Measurements from ENCODE around the gene MACROD1. TPM values are rescaled to one million over a fixed set of nuclear protein-coding genes. Genes with fewer than 3 reads are reported as not detected.

MACROD1 gene
- total and polyA plus RNA-seq, 2 of the 13 experiments (the other 11 are each of a cell fraction or from before 2014, with no cell fraction given), result 23.1 to 34.5 TPM

- H2AFZ ChIP-seq (ENCODE audit: low read length), result no peak overlapping the region
- peaks cover 10% of the 10 kb centered on the region for H4K20me1 ChIP-seq (ENCODE audit: insufficient read depth, low read length)
- 95% methylated on average over 22 of the region's 32 CpGs for WGBS (ENCODE audit: low lambda C conversion rate)
- in situ Hi-C loops (cut with HindIII; ENCODE audit: extremely low pct_ligation_motif_present, low pct_unique_long_range_greater_than_20kb), result no loop called here
- no peaks in the 10 kb centered on the region for H3K4me1 ChIP-seq (ENCODE audit: insufficient read depth, low read length)
- no peaks in the 10 kb centered on the region; a peak in 2 of 5 replicates for H3K36me3 ChIP-seq (replicated peaks in 1 of 2; ENCODE audit: control insufficient read depth in 1 of 2, insufficient read depth in 2 of 2, low read length in 2 of 2)
- no peak overlapping the region for H3K9ac ChIP-seq (ENCODE audit: insufficient read depth, low read depth, low read length)
- no peaks in the 10 kb centered on the region for H3K79me2 ChIP-seq (ENCODE audit: insufficient read depth, low read length)
- POLR2A ChIA-PET, result no interaction called here
- TF ChIP-seq GZF1 (CRISPR knock-in tag; IDR thresholded peaks at IDR 0.05) (no peak), NFATC3 (CRISPR knock-in tag; IDR thresholded peaks at IDR 0.05) (no peak), HMGXB4 (CRISPR knock-in tag; IDR thresholded peaks at IDR 0.05; ENCODE audit: borderline replicate concordance in 1 of 2, low read depth in 1 of 2) (no peak), PRDM10 (CRISPR knock-in tag; IDR thresholded peaks at IDR 0.05; ENCODE audit: low read depth) (no peak), ZNF101 (CRISPR knock-in tag; IDR thresholded peaks at IDR 0.05; ENCODE audit: borderline replicate concordance, low read depth) (no peak), PHF20 (CRISPR knock-in tag; IDR thresholded peaks at IDR 0.05) (no peak), MBNL3 (CRISPR knock-in tag; conservative IDR thresholded peaks at IDR 0.05) (no peak)
- TF ChIP-seq, protein P1, sequence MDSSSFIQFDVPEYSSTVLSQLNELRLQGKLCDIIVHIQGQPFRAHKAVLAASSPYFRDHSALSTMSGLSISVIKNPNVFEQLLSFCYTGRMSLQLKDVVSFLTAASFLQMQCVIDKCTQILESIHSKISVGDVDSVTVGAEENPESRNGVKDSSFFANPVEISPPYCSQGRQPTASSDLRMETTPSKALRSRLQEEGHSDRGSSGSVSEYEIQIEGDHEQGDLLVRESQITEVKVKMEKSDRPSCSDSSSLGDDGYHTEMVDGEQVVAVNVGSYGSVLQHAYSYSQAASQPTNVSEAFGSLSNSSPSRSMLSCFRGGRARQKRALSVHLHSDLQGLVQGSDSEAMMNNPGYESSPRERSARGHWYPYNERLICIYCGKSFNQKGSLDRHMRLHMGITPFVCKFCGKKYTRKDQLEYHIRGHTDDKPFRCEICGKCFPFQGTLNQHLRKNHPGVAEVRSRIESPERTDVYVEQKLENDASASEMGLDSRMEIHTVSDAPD (CRISPR knock-in tag; IDR thresholded peaks at IDR 0.05), result no peak
- TF ChIP-seq, protein P2, sequence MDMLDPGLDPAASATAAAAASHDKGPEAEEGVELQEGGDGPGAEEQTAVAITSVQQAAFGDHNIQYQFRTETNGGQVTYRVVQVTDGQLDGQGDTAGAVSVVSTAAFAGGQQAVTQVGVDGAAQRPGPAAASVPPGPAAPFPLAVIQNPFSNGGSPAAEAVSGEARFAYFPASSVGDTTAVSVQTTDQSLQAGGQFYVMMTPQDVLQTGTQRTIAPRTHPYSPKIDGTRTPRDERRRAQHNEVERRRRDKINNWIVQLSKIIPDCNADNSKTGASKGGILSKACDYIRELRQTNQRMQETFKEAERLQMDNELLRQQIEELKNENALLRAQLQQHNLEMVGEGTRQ (IDR thresholded peaks at IDR 0.05; ENCODE audit: low read depth, low read length), result no peak
- TF ChIP-seq, protein P2 (CRISPR knock-in tag; IDR thresholded peaks at IDR 0.05; ENCODE audit: borderline replicate concordance), result no peak
- TF ChIP-seq, protein P3, sequence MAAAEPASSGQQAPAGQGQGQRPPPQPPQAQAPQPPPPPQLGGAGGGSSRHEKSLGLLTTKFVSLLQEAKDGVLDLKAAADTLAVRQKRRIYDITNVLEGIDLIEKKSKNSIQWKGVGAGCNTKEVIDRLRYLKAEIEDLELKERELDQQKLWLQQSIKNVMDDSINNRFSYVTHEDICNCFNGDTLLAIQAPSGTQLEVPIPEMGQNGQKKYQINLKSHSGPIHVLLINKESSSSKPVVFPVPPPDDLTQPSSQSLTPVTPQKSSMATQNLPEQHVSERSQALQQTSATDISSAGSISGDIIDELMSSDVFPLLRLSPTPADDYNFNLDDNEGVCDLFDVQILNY (CRISPR knock-in tag; conservative IDR thresholded peaks at IDR 0.05), result no peak
- no TSS peak for BruUV-seq (replicated peaks)
- H3K9me3 ChIP-seq (ENCODE audit: low read length), result no peaks in the 10 kb centered on the region
- DNase-seq (ENCODE audit: low spot score) (no peak), FAIRE-seq (no peak), ATAC-seq (no peak)
- intact Hi-C loops (cut with micrococcal nuclease; ENCODE audit: unreplicated experiment), result no loop called here
- H3K4me3 ChIP-seq (replicated peaks in 1 of 3; ENCODE audit: insufficient read depth in 1 of 3, low read depth in 2 of 3, low read length in 3 of 3), result no peak overlapping the region
- H3K4me2 ChIP-seq (ENCODE audit: low read depth, low read length), result no peak overlapping the region
- CTCF ChIA-PET (ENCODE audit: low intra/inter-chr PET ratio, low total read pairs), result no interaction called here
- H3K27ac ChIP-seq (ENCODE audit: extremely low read length, insufficient read depth, low read length), result no peak overlapping the region
- no peaks in the 10 kb centered on the region for H3K27me3 ChIP-seq (ENCODE audit: control insufficient read depth in 1 of 2, insufficient read depth in 2 of 2, low read length in 2 of 2)
Observed at GRCh38 chr11:64117763-64118459, 48.0 kb downstream of the MACROD1 start.

Data from HepG2 (cell line).